Activated T-helper 17 cell treated with anti-CD3 and anti-CD28 coated beads, Interleukin-2, amount 50 U/mL, for 72 hours (primary cell): ENCODE measurements around the gene CLCNKA. TPM values are rescaled to one million over a fixed set of nuclear protein-coding genes. Genes with fewer than 3 reads are reported as not detected.
"Not testable (repeated sequence)": the region's sequence is repeated elsewhere in the genome, so short reads cannot be mapped to it uniquely, and the experiment has no call there.

Experiments
- ATAC-seq: fragments of 150-1000 bp; cut with Tn5 transposase; replicated peaks from 2 replicates; pipeline ENCODE4 v1.10.0; 2021; ENCODE audit warnings: mild to moderate bottlenecking, moderate library complexity
- H3K27ac Mint-ChIP-seq: one replicate; pipeline ENCODE4 v1.8.0; 2022; ENCODE audit warnings: mixed read lengths
- H3K27me3 Mint-ChIP-seq: one replicate; pipeline ENCODE4 v1.8.0; 2022; ENCODE audit warnings: mixed read lengths
- H3K36me3 Mint-ChIP-seq: one replicate; pipeline ENCODE4 v1.8.0; 2022; ENCODE audit warnings: low read depth, mild to moderate bottlenecking, mixed read lengths
- H3K4me1 Mint-ChIP-seq: one replicate; pipeline ENCODE4 v1.8.0; 2022; ENCODE audit warnings: mixed read lengths
- H3K4me3 Mint-ChIP-seq: one replicate; pipeline ENCODE4 v1.8.0; 2022; ENCODE audit warnings: mild to moderate bottlenecking, mixed read lengths
- H3K9me3 Mint-ChIP-seq: one replicate; pipeline ENCODE4 v1.8.0; 2022; ENCODE audit warnings: mixed read lengths
- total RNA-seq, 2 donors: library from RNA; stranded (reverse); gene quantifications; one replicate each; pipeline ENCODE4 v1.2.3, GENCODE V29; 2022

Gene CLCNKA
- total RNA-seq, 2 donors from 2014 or later: 0.40 TPM; not detected in 1

DNA sequence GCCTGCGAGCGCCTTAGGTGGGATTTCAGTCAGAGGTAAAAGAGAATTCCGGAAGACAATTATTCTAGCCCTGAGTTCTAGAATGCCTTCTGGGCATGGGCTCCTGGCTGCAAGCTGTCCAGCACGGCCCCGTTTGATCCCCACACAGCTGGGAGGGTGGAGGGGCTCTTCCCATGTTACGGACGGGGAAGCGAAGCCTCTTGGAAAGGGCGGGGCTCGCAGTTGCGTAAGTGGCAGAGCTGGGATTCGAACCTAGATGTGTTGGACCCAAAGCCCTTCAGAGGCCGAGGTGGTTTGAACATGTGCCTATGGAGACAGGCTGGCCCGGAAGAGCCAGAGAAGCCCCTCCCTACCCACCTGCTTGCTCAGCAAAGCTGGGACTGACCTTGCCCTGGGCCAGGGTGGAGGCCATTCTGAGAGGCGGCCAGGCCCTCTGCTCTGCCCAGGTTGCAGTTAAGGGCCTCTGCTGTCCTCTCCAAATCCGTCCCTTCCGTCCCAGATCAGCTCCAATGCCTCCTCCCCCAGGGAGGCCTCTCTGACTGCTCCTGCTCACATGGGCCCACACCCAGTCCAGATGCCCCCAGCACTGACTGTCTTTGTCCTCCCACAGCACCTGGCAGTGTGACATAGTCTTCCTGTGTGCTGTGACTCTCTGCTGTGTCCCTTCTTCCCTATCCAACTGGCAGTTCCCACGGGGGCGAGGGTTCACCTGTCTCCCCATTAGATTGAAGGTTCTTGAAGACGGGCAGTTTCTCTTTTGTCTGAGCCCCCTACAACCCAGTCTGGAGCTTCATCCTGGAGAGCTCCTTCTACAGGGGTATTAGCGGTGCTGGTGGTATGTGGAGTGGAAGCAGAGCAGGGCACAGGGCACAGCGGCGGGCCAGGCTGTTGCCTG, 2.8 kb upstream of the CLCNKA start:
- no peak for ATAC-seq
- no peak overlapping the region for H3K4me3 Mint-ChIP-seq
- H3K4me1 Mint-ChIP-seq: no peaks in the 10 kb centered on the region
- H3K27me3 Mint-ChIP-seq: peaks cover 15% of the 10 kb centered on the region
- H3K27ac Mint-ChIP-seq: peak overlapping the region; percentile 67
- no peaks in the 10 kb centered on the region for H3K9me3 Mint-ChIP-seq
- no peaks in the 10 kb centered on the region for H3K36me3 Mint-ChIP-seq

DNA sequence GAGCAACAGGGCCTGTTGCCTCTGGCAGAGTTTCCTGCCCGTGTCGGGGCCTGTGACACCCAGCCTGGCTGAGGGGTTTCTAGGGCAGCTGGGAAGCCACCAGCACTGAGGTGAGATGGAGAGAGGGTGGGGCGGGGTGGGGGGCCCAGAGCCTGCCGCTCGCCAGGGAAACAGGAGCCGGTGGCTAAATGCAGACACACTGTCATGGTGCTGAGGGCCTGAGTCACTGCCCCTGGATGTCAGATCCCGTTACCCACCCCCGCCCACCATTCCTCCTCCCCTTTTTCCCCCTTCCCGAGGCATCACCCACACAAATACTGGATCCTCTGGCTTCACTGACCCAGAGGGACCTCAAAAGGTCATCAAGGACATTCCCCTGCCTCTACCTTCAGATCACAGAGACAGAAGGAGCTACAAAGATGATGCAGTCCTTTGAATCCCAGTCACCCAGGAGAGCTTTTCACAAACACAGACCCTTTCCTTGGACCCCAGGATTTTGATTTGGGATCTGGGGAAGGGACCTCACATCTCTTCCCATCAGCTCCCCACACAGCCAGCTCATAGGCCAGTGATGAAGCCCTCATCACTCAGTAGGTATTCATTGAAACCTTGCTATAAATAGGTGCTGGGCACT, 2.1 kb upstream of the CLCNKA start:
- no peak for ATAC-seq
- Mint-ChIP-seq H3K4me3 (no peak overlapping the region), H3K27ac (peak overlapping the region; percentile 67), H3K36me3 (no peaks in the 10 kb centered on the region), H3K27me3 (peaks cover 9% of the 10 kb centered on the region), H3K9me3 (no peaks in the 10 kb centered on the region), H3K4me1 (no peaks in the 10 kb centered on the region)

- Mint-ChIP-seq H3K36me3 (no peaks in the 10 kb centered on the region), H3K9me3 (no peaks in the 10 kb centered on the region), H3K4me3 (no peak overlapping the region), H3K27me3 (peaks cover 4% of the 10 kb centered on the region), H3K27ac (no peak overlapping the region), H3K4me1 (no peaks in the 10 kb centered on the region)
- ATAC-seq: no peak
Observed at GRCh38 chr1:16020325-16020724, 1.5 kb upstream of the CLCNKA start.

- not testable (repeated sequence) for H3K27ac Mint-ChIP-seq, H3K9me3 Mint-ChIP-seq, H3K4me1 Mint-ChIP-seq, H3K4me3 Mint-ChIP-seq, H3K27me3 Mint-ChIP-seq, H3K36me3 Mint-ChIP-seq
- ATAC-seq: peak; percentile 19
Observed at GRCh38 chr1:16020878-16021277, 958 bp upstream of the CLCNKA start.

GRCh38 chr1:16022393-16022792, 557 bp downstream of the CLCNKA start:
- H3K27ac Mint-ChIP-seq: no peak overlapping the region
- no peaks in the 10 kb centered on the region for H3K36me3 Mint-ChIP-seq
- peaks cover 3% of the 10 kb centered on the region for H3K27me3 Mint-ChIP-seq
- no peak for ATAC-seq
- no peak overlapping the region for H3K4me3 Mint-ChIP-seq
- H3K9me3 Mint-ChIP-seq: no peaks in the 10 kb centered on the region
- H3K4me1 Mint-ChIP-seq: no peaks in the 10 kb centered on the region

DNA sequence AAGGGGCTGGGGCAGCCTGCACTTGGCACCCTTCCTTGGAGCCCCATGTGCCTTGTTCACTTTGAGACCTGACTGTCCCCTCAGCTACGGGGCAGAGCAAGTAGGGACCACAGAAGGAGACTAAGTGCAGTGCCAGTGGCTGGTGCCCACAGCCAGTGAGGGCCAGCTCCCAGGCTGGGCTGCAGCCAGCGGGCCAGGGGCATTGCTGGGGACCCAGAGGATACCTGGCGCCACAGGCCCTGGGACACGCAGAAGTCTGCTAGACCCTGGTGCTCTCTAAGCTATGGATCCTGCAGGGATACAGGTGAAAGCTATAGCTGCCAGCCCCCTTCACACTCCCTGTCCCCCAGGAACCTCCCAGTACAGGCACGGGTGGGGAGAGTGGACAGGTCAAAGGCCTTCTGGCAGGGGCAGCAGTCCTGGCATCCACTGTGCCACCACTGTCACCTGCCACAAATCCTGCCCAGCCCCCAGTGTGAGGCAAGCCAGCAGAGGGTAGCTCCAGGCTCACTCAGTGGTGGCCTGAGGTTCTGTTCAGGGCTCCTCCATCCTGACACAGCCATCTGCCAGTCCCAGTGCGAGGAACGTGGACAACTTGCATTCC, 1.3 kb downstream of the CLCNKA start:
- H3K4me1 Mint-ChIP-seq: no peaks in the 10 kb centered on the region
- no peak for ATAC-seq
- H3K4me3 Mint-ChIP-seq: no peak overlapping the region
- no peaks in the 10 kb centered on the region for H3K9me3 Mint-ChIP-seq
- no peaks in the 10 kb centered on the region for H3K36me3 Mint-ChIP-seq
- H3K27me3 Mint-ChIP-seq: peaks cover 4% of the 10 kb centered on the region
- no peak overlapping the region for H3K27ac Mint-ChIP-seq

DNA sequence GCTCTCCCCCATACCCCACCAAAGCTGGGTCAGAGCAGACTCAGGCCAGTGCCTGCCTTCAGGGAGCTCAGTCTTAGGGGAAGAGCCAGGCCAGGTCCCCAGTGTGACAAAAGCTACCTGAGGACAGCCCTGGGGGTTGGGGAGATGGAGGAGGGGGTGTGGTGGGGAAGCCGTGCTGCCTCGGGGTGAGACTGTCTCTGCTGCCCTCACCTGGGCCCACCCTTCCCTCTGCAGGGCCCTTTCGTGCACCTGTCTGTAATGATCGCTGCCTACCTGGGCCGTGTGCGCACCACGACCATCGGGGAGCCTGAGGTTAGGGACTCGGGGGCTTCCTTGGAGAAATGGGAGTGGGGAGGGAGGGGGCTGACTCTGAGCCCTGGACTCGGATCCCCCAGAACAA, 4.5 kb downstream of the CLCNKA start:
- not testable (repeated sequence) for ATAC-seq, H3K9me3 Mint-ChIP-seq, H3K4me3 Mint-ChIP-seq, H3K36me3 Mint-ChIP-seq, H3K27ac Mint-ChIP-seq, H3K4me1 Mint-ChIP-seq
- H3K27me3 Mint-ChIP-seq: peaks cover 14% of the 10 kb centered on the region

DNA sequence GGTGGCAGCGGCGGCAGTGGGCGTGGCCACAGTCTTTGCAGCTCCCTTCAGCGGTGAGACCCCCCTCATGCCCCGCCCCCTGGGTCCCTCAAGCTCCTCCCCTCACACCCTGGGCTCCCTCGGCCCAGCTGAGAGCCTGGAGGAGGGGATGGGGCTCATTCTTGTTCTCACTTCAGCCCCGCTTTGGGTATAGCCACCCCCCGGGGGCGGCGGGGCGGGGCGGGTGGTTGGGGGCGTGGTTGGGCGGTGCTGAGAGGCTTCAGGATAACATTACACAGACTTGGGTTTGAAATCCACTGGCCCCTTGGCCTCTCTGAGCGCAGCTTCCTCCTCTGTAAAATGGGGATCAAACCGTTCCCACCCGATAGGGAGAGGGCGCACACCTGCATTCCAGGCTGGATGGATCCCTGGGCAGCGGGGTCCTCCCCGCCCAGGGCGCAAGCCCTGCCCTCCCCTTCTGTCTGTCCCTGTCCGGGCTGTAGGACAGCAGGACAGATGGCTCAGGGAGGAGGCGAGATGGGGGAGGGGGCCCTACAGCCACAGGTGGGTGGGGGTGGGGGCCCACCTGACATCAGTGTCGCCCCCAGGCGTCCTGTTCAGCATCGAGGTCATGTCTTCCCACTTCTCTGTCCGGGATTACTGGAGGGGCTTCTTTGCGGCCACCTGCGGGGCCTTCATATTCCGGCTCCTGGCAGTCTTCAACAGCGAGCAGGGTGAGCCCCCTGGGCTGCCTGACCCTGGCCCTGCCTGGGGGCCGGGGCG, 5.1 kb downstream of the CLCNKA start:
- no peaks in the 10 kb centered on the region for H3K9me3 Mint-ChIP-seq
- peaks cover 14% of the 10 kb centered on the region for H3K27me3 Mint-ChIP-seq
- H3K27ac Mint-ChIP-seq: no peak overlapping the region
- H3K4me3 Mint-ChIP-seq: no peak overlapping the region
- H3K36me3 Mint-ChIP-seq: no peaks in the 10 kb centered on the region
- peak; percentile 67 for ATAC-seq
- no peaks in the 10 kb centered on the region for H3K4me1 Mint-ChIP-seq

- no peaks in the 10 kb centered on the region for H3K36me3 Mint-ChIP-seq
Observed at GRCh38 chr1:16028237-16029002, 6.6 kb downstream of the CLCNKA start.

DNA sequence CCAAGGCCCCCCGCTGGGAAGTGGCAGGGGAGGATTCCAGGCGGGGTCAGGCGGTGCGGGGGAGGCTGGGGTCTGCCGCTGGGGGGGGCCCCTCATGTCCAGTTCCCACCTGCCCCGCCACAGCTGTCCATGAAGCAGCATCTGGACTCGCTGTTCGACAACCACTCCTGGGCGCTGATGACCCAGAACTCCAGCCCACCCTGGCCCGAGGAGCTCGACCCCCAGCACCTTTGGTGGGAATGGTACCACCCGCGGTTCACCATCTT, 7.1 kb downstream of the CLCNKA start:
- H3K9me3 Mint-ChIP-seq, H3K4me1 Mint-ChIP-seq, H3K4me3 Mint-ChIP-seq: not testable (repeated sequence)

More at GRCh38 chr1:16028237-16029002, 6.6 kb downstream of the CLCNKA start:
- H3K4me3 Mint-ChIP-seq: no peak overlapping the region
- no peaks in the 10 kb centered on the region for H3K9me3 Mint-ChIP-seq
- no peak for ATAC-seq
- no peaks in the 10 kb centered on the region for H3K4me1 Mint-ChIP-seq
- no peak overlapping the region for H3K27ac Mint-ChIP-seq
- H3K27me3 Mint-ChIP-seq: peaks cover 11% of the 10 kb centered on the region

GRCh38 chr1:16029288-16029687, 7.5 kb downstream of the CLCNKA start:
- H3K36me3 Mint-ChIP-seq: no peaks in the 10 kb centered on the region
- no peaks in the 10 kb centered on the region for H3K4me1 Mint-ChIP-seq
- H3K27ac Mint-ChIP-seq: no peak overlapping the region
- peaks cover 11% of the 10 kb centered on the region for H3K27me3 Mint-ChIP-seq
- H3K4me3 Mint-ChIP-seq: no peak overlapping the region
- no peak for ATAC-seq
- no peaks in the 10 kb centered on the region for H3K9me3 Mint-ChIP-seq

More for the DNA sequence above, 7.1 kb downstream of the CLCNKA start:
- H3K36me3 Mint-ChIP-seq, H3K27ac Mint-ChIP-seq, ATAC-seq: not testable (repeated sequence)
- peaks cover 11% of the 10 kb centered on the region for H3K27me3 Mint-ChIP-seq

- Mint-ChIP-seq H3K36me3 (no peaks in the 10 kb centered on the region), H3K9me3 (no peaks in the 10 kb centered on the region), H3K4me3 (no peak overlapping the region), H3K27me3 (peaks cover 11% of the 10 kb centered on the region), H3K4me1 (no peaks in the 10 kb centered on the region), H3K27ac (no peak overlapping the region)
- no peak for ATAC-seq
Observed at GRCh38 chr1:16031551-16031950, 9.7 kb downstream of the CLCNKA start.

DNA sequence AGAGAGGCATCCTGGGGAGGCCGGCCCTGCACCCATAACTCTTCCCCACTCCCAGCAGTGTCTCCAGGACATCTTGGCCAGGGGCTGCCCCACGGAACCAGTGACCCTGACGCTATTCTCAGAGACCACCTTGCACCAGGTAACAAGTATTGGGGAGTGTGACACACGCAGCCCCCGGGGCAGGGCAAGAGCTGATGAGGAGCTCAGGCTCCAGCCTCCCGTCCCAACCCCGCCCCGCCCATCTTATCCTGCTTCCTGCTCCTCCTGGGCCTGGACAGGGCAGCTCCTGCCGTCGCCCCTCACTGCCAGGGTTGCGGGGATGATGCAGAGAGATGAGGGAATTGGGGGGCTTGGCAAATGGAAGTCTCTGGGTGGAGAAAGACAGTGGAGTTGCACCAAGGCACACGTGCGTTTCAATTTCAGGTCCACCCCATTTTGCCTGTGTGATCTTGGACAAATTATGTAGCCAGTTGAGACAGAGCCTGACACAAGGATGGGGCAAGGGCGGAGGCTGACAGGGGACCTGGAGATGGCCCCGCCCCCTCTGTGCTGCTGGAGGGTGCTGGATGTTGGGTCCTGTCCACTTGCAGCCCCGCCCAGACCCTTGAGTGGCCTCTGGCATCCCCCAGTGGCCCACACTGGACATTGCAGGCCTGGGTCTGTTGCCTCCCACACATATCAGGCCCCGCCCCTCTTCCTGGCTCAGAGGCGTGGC, 10.7 kb downstream of the CLCNKA start:
- no peaks in the 10 kb centered on the region for H3K9me3 Mint-ChIP-seq
- H3K36me3 Mint-ChIP-seq: no peaks in the 10 kb centered on the region
- H3K27ac Mint-ChIP-seq: no peak overlapping the region
- H3K27me3 Mint-ChIP-seq: peaks cover 11% of the 10 kb centered on the region
- H3K4me1 Mint-ChIP-seq: no peaks in the 10 kb centered on the region
- H3K4me3 Mint-ChIP-seq: no peak overlapping the region
- ATAC-seq: peak; percentile 82
